Astrocyte (in vitro differentiated cells and primary cell): Measurements from ENCODE around the gene SMG1.
"Not testable (repeated sequence)": the region's sequence is repeated elsewhere in the genome, so short reads cannot be mapped to it uniquely, and the experiment has no call there.

ENCODE experiments used
- CTCF ChIP-seq: IDR thresholded peaks from 2 replicates; pipeline ENCODE4 v1.5.1; 2011; ENCODE audit warnings: low read depth, mild to moderate bottlenecking, inconsistent platforms, low read length, moderate library complexity; ENCODE audit not compliant: insufficient read depth
- EZH2 ChIP-seq: IDR thresholded peaks from 2 replicates; pipeline ENCODE4 v1.6.1; 2012; ENCODE audit warnings: mild to moderate bottlenecking, low read length, inconsistent platforms; ENCODE audit not compliant: insufficient read depth

GRCh38 chr16:18862891-18863290 is 63.3 kb downstream of the SMG1 start:
- not testable (repeated sequence) for TF ChIP-seq CTCF, EZH2
